ENCODE measurements around the gene UBE2F.
"Not testable (repeated sequence)": the region's sequence is repeated elsewhere in the genome, so short reads cannot be mapped to it uniquely, and the experiment has no call there.

UBE2F gene

DNA sequence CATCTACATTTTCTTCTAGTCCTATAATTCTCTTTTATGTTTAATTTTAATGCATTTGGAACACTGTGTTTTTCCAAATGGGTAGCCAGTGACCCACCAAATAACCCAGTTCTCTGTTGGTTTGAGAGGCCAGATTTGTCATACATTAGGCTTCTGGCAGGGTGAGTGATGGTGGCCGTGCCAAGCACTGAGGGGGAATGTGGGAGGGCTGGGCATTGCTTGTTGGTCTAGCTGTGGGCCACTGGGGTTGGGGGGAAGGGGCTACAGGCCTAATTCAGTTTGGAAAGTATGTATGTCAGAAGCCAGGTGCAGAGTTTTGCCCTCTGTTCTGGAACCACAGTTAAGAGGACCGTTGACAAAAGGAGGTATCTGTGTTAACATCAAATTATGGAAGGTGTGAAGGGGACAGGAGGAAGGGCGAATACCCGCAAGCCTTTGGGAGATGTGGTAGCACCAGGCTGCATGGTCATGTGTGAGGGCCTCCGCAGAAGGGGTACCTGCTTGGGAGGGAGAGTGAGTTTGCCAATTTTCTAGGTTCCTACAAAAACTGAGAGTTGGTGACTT lies 55.9 kb downstream of the UBE2F start:
- DNase-seq = no peak

DNA sequence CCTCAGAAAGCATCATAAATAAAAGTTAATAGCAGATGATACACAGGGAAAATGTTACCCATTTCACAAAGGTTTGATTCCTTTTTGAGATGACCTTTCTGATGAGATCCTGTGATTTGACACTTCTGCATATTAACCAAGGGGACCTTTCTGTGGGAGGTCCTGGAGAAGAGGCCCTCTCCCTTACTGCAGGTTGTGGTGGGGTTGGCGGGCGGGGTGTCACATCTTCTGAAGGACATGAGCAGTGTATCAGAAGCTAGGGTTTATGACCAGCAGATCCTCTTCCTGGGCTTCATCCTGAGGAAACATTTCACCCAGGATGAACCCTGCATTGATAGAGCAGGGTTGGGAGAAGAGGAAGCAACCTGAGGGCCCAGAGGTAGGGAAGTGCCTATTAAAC lies 56.8 kb downstream of the UBE2F start:
- DNase-seq = no peak

DNA sequence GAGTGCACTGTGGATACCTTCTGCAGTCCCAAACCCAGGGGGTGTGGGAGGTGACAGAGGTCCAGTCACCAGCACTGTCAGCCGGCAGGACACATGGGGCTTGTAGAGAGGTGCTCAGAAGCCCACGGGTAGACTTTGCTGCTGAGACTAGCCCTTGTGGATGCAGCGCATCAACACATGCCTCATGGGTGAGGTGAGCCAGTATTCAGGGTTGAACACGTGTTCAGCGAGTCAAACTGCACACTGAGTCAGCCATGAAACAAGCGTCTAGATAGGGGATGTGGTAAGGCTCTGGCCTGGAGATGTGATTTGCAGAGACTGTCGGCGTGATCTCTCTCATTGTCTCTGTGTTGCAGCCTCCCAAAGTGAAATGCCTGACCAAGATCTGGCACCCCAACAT lies 58.2 kb downstream of the UBE2F start:
- DNase-seq = no peak

DNA sequence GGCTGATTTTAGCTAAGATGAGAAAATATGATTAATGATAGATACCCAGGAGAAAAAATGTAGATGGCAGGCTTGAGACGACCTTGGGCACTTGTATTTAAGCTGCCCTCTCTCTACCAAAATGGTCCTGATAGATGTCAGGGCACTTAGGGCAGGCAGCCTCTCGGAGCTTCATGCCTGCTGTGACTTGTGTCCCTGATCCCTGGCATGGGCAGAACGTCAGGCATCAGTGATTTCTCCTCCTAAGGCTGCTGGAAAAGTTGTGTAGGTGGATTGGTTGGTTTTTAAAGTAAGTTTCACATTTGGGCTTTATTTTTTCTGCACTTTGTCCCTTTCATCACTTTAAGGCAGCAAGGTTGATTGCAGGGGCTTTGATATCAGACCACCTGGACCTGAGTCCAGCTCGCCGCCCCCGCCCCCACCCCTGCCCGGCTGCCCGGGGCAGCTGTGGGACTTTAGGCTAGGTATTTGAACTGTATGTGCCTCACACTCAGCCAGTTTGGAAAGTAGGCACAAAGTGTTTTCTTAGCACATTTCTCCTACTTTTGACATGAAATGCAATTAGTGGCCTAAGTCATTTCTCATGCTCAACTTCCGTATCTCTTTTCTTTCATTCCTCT lies 59.0 kb downstream of the UBE2F start:
- no peak for DNase-seq

DNA sequence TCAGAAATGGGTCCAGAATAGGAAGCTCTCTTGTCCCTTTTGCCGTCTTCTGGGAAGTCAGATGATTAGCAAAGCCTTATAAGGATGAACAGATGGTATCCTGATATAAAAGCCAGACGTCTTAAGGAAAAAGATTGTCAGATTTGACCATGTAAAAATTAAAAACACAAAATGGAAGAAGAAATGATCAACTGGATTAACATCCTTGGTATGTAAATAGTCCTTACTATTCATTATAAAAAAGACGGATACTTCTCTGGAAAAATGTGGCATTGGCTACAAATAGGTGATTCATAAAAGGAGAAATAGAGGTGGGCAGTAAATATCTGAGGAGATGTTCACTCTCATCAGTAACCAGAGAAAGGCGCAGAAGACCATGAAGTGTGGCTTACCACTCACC lies 60.2 kb downstream of the UBE2F start:
- DNase-seq = no peak

DNA sequence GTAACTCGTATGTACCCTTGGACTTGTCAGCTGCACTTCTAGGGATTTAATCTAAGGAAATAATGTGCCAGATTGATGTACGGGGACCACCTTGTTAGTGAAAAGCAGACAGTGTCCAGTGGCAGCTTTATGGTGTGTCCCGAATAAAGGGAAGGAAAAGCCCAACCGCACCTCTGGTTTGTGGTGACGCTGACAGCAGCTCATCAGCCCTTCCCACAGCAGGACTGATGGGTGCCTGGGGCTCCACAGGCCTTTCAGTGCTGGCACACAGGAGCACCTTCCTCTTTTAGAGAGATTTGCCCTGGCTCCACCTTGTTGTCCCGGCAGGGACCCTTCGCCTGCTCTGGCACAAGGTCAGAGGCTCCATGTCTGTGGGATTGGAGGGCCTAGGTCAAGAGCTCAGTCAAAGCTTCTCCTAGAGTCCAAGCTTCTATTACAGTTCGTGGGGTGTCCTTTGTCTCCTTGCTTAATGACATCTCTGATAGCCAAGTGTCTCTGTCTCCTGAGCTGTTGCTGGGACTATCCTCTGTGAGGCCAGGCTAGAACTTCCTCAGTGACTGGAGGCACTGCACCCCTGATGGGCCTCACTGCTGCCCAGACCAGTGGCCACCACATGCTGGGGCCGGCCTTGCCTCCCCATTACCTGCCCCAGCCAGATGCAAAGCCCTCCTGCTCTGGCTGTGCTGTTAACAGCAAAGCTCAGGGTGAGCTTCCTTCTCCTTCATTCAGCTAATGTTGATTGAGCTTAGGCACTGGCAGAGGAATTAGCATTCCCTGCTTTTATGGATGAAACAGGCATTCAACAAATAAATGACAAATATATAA lies 61.0 kb downstream of the UBE2F start:
- DNase-seq = no peak

DNA sequence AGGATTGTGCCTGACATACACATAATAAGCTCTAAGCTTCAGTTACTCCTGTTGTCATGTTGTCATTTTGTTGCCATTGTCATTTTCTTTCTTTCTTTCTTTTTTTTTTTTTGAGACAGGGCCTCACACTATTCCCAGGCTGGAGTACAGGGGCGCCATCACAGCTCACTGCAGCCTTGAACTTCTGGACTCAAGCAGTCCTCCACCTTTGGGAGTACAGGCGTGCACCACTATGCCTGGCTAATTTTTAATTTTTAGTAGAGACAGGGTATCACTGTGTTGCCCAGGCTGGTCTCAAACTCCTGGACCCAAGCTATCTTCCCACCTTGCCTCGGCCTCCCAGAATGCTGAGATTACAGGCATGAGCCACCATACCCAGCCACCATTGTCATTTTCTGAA lies 63.0 kb downstream of the UBE2F start:
- no peak for DNase-seq

DNA sequence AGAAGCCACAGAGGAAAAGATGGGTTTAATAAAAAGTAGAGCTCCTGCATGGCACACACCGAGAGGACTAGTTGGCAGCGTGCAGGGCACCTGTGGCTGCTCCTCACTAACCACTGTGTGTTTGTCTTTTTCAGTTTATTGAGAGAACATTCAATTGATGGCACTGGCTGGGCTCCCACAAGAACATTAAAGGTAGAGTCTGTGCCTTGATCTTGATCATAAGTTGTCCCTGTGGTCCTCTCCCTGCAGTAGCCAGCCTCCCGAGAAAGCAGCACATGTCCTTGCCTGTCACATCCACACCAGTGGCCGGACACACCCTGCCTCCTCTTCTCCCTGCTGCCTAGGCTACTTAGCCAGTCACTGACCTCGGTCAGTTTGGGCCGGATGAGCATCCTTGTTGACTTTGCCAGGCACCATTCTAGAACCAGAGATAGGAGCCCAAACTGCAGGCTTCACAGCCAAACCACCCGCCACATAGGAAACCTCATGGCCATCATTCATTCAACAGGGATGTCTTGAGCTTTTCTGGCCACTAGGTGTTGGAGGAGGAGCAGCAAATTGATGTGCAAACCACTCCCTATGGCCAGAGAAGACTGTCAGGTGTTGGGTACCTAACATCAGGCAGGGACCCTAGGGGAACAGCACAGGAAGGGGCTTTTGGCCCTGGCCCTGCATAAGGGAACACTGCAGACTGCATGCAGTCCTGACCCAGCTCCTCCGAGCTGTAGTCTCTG lies 63.8 kb downstream of the UBE2F start:
- DNase-seq = no peak

DNA sequence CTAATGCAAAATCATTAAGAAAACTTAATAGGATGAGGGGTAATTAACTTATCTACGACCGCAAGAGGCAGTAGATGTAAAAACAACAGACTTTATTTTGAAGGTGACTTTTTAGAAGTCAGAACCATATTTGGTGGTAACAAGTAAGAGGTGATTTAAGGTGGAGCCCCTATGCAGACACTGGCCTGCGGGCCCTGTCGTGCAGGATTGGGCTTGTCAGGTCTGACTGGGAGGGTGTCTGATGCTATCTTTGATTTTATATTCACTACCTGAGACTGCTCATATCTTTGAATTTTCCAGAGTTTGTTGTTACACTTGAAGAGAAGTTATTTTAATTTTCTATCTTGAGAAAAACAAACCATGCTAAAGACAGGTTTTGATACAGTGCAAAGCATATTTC lies 64.9 kb downstream of the UBE2F start:
- DNase-seq = no peak

DNA sequence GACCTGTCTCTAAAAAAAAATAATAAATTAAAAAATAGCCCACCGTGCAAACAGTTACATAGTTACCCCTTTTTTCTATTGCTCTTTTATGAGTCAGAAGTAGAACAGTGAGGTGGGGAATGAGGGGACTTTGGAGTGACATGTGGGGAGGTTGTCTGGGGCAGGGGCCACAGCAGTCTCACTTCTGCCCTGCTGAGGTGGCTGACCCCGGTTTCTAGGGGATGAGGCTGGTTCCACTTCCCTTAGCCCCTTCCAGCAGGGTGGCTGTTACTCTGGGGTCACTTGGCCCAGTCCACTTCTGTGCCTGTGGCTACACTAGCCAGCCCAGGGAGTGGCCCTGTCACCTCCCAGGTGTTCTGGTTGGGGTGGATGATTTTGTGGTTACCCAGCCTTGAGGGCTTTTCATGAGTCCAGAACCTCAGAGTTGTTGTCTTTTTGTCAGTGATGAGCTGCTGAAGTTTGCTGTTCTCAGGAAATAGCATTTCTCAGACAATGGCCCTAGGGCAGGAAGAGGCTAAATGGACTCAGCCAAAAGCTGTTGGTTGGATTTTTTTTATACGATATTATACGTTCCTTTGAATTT lies 66.0 kb downstream of the UBE2F start:
- DNase-seq = no peak

DNA sequence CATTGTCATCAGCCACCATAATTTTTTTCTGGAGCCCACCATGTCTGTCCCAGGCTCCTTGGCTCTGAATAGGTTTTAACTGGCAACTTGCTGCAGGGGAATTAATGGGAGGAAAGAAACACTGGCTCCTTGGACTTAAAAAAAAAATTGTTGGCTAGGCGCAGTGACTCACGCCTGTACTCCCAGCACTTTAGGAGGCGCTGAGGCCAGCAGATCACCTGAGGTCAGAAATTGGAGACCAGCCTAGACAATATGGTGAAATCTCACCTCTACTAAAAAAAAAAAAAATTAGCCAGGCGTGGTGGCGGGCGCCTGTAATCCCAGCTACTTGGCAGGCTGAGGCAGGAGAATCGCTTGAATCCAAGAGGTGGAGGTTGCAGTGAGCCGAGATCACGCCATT lies 67.2 kb downstream of the UBE2F start:
- DNase-seq = not testable (repeated sequence)

DNA sequence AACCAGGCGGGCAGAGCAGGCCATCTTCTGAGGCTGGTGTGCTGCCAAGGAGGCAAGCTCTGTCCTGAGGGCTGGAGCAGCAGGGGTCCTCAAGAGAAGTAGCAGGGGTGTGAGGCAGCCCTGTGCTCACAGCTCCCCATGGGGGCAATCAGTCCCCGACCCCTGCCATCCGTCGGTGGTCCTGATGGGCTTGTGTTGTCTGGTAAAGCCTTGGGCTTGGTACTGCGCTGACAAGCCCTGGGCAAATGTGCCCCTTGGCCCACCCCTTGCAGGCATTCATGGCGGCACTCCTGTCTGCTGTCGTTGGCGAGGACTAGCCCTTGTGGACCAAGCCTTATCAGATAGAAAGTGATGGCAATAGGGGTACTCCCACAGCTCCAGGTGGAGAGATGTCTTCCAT lies 71.4 kb downstream of the UBE2F start:
- DNase-seq = no peak

DNA sequence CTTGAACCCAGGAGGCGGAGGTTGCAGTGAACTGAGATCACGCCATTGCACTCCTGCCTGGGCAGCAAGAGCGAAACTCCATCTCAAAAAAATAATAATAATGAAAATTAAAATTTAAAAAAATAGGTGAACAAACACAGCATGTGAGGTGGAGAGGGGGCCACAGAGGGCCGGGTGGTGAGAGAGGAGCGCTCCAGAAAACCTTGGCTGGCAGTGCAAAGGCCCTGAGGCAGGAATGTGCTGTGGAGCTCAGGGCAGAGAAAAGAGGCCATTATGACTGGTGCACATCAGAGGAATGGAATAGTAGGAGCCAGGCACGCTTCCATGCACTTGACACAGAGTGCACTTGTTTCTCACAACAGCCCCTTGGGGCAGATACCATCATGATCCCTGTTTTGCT lies 72.3 kb downstream of the UBE2F start:
- no peak for DNase-seq

DNA sequence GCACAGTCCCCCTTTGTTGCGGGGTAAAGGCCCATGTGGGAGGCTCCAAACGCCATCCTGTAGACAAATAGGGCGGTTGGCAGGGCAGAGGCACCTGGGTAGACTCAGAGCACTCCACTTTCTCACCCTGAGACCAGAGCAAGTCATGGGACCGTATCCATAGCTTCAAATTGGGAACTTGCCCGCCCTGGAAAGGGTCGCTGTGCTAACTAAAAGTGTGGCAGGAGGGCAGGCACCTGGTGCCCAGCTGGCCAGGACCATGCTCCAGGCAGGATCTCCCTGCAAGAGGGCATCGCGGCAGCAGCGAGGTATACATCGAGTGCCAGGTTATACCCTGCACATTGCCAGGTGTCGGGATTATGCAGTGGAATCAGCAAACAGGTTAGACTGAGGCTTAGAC lies 73.2 kb downstream of the UBE2F start:
- DNase-seq = no peak

DNA sequence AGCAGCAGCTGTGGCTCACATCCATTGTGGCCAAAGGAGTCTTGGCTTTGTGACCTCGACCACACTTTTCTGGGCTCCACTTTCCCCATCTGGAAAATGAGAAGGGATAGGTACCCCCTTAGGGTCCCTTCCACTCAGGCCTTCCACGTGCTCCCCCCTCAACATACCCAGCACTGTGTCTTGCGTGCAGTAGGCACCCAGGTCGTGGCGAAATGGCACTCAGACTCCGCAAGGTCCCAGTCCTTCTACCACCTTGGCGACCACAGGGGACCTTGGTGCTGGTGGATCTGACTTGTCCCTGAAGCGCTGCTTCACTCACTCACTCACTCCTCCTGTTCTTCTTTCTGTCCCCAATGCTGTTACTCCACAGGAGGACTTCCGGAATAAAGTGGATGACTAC lies 74.1 kb downstream of the UBE2F start:
- no peak for DNase-seq

DNA sequence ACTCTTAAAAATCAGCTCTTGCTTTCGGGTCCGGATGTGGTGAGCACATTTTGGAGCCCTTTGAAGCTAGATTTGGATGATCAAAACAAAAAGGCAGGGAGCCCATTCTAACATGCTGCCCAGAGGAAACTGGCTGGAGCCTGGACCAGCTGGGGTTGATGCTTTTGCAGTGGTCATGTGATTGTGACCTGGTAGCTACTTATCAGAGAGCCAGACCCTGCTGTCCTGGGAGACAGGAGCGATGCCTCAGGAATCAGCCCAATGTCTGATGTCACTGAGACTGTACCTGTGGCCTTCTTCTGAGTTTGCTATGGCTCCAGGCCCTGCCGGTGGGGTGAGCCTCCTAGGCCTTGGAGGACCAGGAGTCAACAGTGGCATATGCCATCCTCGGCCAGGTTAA lies 75.3 kb downstream of the UBE2F start:
- DNase-seq = no peak

DNA sequence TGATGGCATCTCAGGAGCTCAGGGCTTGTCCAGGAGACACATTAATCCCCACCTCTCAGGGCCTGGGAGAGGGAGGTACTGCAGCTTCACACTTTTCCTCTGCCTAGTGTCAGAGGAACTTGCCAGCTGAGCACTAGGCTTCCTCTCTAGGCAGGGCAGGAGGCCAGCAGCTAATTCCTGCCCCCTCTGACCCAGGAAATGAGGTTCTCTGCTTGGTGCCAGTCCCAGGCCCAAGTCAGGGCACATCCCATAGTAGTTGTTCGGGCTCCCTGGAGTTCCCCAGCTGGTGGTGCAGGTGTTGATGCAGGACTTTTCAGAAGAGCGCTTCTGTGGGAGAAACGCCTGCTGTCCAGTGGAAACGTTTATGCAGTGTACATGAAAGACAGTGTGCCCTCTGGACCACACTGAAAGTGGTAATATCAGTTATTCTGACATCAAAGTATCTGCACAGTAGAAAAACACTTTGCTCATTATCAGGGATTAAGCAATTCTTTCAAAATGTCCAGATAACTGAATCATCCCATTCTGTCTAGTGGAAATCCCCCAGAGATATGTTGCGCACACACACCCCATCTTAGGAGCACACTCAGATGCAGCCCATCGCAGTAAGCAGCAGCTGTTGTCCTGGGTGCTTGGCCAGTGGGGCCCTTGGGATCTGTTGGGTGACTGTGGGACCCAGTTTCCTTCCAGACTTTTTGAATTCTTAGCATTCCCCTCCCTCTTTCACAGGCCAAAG lies 76.2 kb downstream of the UBE2F start:
- no peak for DNase-seq

DNA sequence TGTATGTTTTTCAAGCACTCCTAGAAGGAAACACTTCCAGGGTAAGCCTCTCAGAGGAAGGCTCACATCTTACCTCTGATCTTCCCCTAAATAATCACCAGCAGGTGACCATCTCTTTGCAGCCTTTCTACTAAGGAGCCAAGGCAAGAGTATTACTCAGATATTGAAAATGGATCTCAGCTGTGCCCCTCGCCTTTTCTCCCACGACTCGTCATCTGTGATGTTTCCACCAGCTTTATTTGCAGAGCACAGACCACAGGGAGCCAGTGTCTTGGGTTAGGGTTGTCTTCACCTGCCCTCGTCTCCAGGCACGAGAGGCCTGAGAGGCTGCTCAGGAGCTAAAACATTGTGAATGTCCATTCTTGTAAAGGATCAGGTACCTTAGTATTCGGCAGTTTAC lies 77.0 kb downstream of the UBE2F start:
- no peak for DNase-seq

DNA sequence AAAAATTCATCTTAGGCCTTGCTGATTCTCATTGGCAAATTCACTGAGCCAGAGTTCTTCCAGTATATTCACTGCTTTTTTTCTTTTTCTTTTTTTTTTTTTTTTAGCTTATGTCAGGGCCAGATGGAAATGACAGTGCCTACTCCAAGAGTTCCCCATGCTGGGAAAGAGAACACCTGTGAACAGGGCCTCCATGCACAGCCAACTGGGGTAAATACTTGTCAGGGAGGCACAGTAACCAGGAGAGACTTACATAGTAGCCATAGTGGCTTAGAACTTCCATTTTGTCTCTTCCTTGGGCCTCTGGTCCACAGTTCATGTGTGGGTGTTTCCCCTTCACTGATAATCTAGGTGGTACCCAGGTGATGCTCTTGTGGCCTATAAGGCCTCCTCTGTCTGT lies 78.8 kb downstream of the UBE2F start:
- DNase-seq = no peak

DNA sequence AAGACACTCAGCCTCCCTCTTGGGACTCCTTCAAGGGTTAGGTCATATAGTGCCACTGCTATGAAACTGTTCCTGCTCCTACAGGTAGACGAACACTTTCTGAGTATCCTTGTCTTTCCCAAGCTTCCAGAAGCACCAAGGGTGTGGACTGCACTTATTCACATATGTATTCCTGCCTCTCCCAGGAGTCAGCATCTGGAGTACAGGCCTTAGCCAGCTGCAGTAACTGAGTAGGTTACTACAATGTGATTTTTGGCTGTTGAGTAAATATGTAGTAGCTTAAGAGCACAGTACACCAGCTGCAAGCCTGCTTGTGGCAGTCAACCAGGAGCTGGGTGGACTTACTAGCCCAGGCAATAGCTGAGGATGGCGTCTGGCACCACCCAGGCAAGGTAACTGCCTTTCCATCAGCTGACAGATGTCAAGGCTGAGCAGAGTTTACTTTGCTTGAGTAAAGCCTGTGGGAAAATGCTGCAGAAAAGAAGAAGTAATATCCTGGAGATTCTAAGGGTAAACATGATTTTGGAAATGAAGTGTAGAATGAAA lies 80.0 kb downstream of the UBE2F start:
- no peak for DNase-seq

DNA sequence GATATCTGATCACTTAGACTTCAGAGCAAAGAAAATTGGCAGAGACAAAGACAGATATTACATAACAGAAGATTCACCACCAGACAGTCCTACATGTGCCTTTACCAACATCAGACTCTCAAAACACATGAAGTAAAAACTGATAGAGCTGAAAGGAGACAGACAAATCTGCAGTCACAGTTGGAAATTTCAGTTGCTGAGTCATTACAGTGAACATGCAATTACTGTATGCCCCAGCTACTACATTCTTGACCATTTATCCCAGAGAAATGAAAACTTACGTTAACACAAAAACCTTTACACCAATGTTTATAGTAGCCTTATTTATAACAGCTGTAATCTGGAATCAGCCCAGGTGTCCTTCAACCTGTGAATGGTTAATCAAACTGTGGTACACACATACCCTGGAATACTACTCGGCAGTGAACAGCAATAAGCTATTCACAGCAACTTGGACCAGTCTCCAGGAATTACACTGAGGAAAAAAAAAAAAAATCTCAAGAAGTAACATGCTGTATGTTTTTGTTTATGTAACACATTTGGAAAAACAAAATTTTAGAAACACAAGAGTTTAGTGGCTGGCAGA lies 86.5 kb downstream of the UBE2F start:
- no peak for DNase-seq

DNA sequence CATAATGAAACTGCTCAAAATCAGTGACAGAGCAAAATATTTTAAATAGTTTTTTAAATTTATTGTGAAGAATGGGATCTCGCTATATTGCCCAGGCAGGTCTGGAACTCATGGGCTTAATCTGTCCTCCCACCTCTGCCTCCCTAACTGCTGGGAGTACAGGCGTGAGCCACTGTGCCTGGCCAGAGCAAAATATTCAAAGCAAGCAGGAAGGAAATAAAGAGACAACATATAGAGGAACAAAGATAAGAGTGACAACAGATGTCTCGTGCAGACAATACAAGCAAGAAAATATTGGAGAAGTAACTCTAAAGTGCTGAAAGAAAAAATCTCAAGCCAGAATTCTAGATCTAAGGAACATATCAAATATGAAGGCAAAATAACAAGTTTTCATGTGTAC lies 89.0 kb downstream of the UBE2F start:
- DNase-seq = no peak

All from CD4-positive, alpha-beta T cell treated with Interleukin-17A for 1 hour (primary cell).